Cardiac fibroblast (primary cell): ENCODE results near the gene PXK.

Source experiments
- DNase-seq, 2 donors: peaks; one replicate each; pipeline versions ENCODE4 v3.0.0 to v3.0.0-alpha.2; 2010; ENCODE audit warnings: low read depth in 2 of 2
- H3K4me3 ChIP-seq, 2 donors: replicated peaks in 1 of 2; 1 replicate in 1 of 2; 2 replicates in 1 of 2; pipeline ENCODE4 v1.5.1; 2011; ENCODE audit warnings: low read depth in 2 of 2, low read length in 2 of 2, mild to moderate bottlenecking in 2 of 2, moderate library complexity in 1 of 2
- TF ChIP-seq, protein P1 (sequence below): IDR thresholded peaks from one replicate; pipeline ENCODE4 v1.5.1; 2011; ENCODE audit warnings: low read depth, mild to moderate bottlenecking, low read length, inconsistent platforms

Gene PXK

GRCh38 chr3:58323529-58324390, 8.9 kb upstream of the PXK start:
- TF ChIP-seq, protein P1, sequence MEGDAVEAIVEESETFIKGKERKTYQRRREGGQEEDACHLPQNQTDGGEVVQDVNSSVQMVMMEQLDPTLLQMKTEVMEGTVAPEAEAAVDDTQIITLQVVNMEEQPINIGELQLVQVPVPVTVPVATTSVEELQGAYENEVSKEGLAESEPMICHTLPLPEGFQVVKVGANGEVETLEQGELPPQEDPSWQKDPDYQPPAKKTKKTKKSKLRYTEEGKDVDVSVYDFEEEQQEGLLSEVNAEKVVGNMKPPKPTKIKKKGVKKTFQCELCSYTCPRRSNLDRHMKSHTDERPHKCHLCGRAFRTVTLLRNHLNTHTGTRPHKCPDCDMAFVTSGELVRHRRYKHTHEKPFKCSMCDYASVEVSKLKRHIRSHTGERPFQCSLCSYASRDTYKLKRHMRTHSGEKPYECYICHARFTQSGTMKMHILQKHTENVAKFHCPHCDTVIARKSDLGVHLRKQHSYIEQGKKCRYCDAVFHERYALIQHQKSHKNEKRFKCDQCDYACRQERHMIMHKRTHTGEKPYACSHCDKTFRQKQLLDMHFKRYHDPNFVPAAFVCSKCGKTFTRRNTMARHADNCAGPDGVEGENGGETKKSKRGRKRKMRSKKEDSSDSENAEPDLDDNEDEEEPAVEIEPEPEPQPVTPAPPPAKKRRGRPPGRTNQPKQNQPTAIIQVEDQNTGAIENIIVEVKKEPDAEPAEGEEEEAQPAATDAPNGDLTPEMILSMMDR = no peak
- H3K4me3 ChIP-seq = no peak overlapping the region
- no peak for DNase-seq

- DNase-seq = peak in 1 of 2 donors; percentile 28
Measured at GRCh38 chr3:58324391-58325390, 8.0 kb upstream of the PXK start.

GRCh38 chr3:58325525-58325992, 7.1 kb upstream of the PXK start:
- no peak overlapping the region for H3K4me3 ChIP-seq
- TF ChIP-seq, protein P1 = no peak
- no peak for DNase-seq

More at GRCh38 chr3:58324391-58325390, 8.0 kb upstream of the PXK start:
- TF ChIP-seq, protein P1 = no peak
- no peak overlapping the region for H3K4me3 ChIP-seq

DNA sequence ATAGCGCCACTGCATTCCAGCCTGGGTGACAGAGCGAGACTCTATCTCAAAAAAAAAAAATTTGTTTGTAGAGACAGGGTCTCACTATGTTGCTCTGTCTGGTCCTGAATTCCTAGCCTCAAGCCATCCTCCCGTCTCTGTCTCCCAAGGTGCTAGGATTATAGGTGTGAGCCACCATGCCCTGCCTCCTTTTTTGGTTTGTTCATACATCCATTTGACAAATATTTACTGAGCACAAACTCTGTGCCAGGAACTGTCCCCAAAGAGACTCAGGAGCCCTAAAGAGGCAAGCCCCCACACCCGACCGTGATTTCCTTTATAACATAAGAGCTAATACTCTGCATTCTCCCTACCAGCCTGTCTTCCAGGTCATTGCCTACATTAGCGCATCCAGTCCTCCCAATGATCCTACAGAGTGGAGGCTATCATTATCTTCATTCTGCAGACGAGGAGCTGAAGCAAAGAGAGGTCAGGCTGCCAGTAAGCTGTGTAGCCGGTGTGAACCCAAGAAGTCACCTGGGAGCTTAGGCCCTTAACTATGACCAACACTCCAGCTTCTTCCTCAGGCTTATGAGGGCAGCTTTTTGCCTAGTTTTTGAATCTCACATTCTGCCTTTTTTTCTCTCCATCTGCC, 6.3 kb upstream of the PXK start:
- no peak overlapping the region for H3K4me3 ChIP-seq
- no peak for DNase-seq
- TF ChIP-seq, protein P1 = no peak

DNA sequence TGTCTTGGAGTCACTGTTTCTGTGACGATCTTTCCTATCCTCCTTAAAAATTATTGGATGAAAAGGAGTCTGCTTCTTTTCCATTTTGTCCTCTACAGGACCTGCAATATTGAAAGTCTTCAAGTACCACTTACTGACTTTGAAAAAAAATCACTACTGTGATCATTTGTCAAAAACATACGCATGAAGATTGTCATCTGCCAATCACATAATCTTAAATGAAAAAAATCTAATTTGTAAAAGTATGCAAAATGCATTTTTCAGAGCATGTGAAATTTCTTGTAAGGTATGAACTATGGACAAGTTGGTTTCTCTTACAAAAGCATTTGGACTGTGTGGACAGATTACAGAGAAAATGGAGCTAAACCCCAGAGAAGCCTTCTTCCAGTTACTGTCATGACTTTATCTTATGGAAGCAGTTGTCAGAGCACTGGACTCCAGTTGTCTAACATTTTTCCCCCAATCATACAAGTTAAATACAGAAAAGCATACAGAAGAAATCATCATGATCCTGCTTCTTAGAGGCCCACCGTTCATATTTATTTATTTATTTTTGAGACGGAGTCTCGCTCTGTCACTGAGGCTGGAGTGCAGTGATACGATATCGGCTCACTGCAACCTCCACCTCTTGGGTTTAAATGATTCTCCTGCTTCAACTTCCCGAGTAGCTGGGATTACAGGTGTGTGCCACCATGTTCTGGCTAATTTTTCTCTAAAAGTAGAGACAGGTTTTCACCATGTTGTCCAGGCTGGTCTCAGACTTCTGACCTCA, 3.4 kb upstream of the PXK start:
- DNase-seq = no peak
- TF ChIP-seq, protein P1 = no peak
- no peak overlapping the region for H3K4me3 ChIP-seq
